ENCODE results near the gene WDR26. TPM values are rescaled to one million over a fixed set of nuclear protein-coding genes. Genes with fewer than 3 reads are reported as not detected.

Gene WDR26
- total RNA-seq, 4 donors from 2014 or later: 45.9 to 76.9 (median 65.7) TPM

GRCh38 chr1:224375059-224375458, 59.5 kb downstream of the WDR26 start:
- Histone ChIP-seq H3K36me3 (no peaks in the 10 kb centered on the region), H3K27ac (no peak overlapping the region), H3K4me3 (no peak overlapping the region), H3K9me3 (no peaks in the 10 kb centered on the region), H3K27me3 (no peaks in the 10 kb centered on the region), H3K4me1 (no peaks in the 10 kb centered on the region)
- no peak for TF ChIP-seq POLR2A (IDR thresholded peaks at IDR 0.05)
- TF ChIP-seq, protein P1, sequence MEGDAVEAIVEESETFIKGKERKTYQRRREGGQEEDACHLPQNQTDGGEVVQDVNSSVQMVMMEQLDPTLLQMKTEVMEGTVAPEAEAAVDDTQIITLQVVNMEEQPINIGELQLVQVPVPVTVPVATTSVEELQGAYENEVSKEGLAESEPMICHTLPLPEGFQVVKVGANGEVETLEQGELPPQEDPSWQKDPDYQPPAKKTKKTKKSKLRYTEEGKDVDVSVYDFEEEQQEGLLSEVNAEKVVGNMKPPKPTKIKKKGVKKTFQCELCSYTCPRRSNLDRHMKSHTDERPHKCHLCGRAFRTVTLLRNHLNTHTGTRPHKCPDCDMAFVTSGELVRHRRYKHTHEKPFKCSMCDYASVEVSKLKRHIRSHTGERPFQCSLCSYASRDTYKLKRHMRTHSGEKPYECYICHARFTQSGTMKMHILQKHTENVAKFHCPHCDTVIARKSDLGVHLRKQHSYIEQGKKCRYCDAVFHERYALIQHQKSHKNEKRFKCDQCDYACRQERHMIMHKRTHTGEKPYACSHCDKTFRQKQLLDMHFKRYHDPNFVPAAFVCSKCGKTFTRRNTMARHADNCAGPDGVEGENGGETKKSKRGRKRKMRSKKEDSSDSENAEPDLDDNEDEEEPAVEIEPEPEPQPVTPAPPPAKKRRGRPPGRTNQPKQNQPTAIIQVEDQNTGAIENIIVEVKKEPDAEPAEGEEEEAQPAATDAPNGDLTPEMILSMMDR (IDR thresholded peaks at IDR 0.05): no peak
- intact Hi-C loops (cut with DNase I; ENCODE audit: low total_unique reads): no loop called here
- no peak for DNase-seq

DNA sequence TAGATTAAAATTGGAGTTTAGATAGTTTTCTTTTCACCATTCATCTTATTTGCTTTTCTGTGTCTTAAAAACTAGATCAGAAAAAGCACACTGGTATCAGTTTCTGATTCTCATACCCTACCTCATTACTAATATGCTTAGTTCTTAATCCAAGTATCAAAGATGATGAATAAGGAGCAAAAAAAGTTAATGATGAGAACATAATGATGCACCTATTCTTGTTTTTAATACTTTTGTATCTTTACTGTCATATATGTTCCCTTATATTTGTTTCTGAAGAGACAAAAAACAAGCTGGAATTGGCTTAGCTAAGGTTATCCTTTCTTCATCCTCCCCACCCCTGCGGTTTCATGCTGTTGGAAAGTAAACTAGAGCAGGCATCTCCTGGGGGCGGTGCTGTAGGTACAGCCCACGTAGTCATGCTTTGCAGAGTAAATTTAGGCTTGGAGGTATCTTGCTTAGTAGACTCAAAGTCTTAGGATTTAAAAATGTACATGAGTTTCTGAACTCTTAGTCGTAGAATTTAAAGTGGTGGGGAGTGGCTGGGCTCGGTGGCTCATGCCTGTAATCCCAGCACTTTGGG, 61.5 kb downstream of the WDR26 start:
- no peaks in the 10 kb centered on the region for H3K9me3 ChIP-seq
- no peaks in the 10 kb centered on the region for H3K27me3 ChIP-seq
- H3K36me3 ChIP-seq: no peaks in the 10 kb centered on the region
- no peak overlapping the region for H3K4me3 ChIP-seq
- H3K4me1 ChIP-seq: no peaks in the 10 kb centered on the region
- TF ChIP-seq, protein P1 (IDR thresholded peaks at IDR 0.05): no peak
- TF ChIP-seq POLR2A (IDR thresholded peaks at IDR 0.05): no peak
- no peak overlapping the region for H3K27ac ChIP-seq
- no peak for DNase-seq
- intact Hi-C loops (cut with DNase I; ENCODE audit: low total_unique reads): no loop called here

DNA sequence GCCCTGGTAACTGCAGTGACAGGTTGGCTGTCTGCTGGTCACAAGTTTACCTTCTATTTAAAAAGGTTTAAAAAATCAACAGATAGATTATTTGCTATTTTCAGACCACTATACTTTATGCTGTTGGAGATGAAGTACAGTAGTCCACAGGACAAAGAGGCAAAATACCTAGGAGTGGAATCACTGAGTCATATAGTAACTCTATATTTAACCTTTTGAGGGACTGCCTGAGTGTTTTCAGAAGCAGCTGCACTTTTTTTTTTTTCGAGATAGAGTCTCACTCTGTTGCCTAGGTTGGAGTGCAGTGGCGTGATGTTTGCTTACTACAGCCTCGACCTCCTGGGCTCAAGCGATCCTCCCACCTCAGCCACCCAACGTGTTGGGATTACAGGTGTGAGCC, 66.2 kb downstream of the WDR26 start:
- H3K36me3 ChIP-seq: no peaks in the 10 kb centered on the region
- H3K27ac ChIP-seq: no peak overlapping the region
- no peaks in the 10 kb centered on the region for H3K27me3 ChIP-seq
- intact Hi-C loops (cut with DNase I; ENCODE audit: low total_unique reads): no loop called here
- TF ChIP-seq POLR2A (IDR thresholded peaks at IDR 0.05): no peak
- TF ChIP-seq, protein P1 (IDR thresholded peaks at IDR 0.05): no peak
- no peak for DNase-seq
- H3K4me3 ChIP-seq: no peak overlapping the region
- no peaks in the 10 kb centered on the region for H3K4me1 ChIP-seq
- no peaks in the 10 kb centered on the region for H3K9me3 ChIP-seq

GRCh38 chr1:224359207-224359606, 75.4 kb downstream of the WDR26 start:
- TF ChIP-seq, protein P1 (IDR thresholded peaks at IDR 0.05): no peak
- no peak for TF ChIP-seq POLR2A (IDR thresholded peaks at IDR 0.05)
- intact Hi-C loops (cut with DNase I; ENCODE audit: low total_unique reads): no loop called here

DNA sequence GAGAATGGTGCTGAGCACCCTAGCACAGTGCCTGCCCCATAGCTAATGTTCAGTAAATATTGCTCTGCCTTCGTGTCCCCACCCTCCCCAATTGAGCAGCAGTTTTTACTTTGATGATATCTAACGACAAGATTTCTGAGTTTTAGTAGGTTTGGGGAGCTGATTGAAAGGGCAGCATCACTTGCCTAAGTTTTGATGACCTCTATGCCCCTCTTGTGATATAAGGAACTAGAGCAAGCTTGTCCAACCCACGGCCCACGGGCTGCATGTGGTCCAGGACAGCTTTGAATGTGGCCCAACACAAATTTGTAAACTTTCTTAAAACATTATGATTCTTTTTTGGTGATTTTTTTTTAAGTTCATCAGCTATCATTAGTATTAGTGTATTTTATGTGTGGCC, 76.4 kb downstream of the WDR26 start:
- peaks cover 0 to 8% of the 10 kb centered on the region in 2 donors for H3K4me1 ChIP-seq
- H3K9me3 ChIP-seq: no peaks in the 10 kb centered on the region
- peak overlapping the region; percentile 19 to 23 for H3K27ac ChIP-seq
- no peak for DNase-seq
- intact Hi-C loops (cut with DNase I; ENCODE audit: low total_unique reads): no loop called here
- H3K27me3 ChIP-seq: no peaks in the 10 kb centered on the region
- no peak overlapping the region for H3K4me3 ChIP-seq
- H3K36me3 ChIP-seq: no peaks in the 10 kb centered on the region
- no peak for TF ChIP-seq POLR2A (IDR thresholded peaks at IDR 0.05)
- TF ChIP-seq, protein P1 (IDR thresholded peaks at IDR 0.05): no peak

More at GRCh38 chr1:224359207-224359606, 75.4 kb downstream of the WDR26 start:
- DNase-seq: no peak
- Histone ChIP-seq H3K36me3 (no peaks in the 10 kb centered on the region), H3K27ac (no peak overlapping the region), H3K4me3 (no peak overlapping the region), H3K4me1 (peaks cover 0 to 8% of the 10 kb centered on the region in 2 donors), H3K9me3 (no peaks in the 10 kb centered on the region), H3K27me3 (no peaks in the 10 kb centered on the region)
